HG02763 (cell line): ENCODE results near the gene CTAGE1.

Experiments
- ATAC-seq: cut with Tn5 transposase; IDR thresholded peaks from one replicate; pipeline ENCODE4 v1.9.1; 2021; ENCODE audit warnings: mild to moderate bottlenecking, moderate library complexity; ENCODE audit not compliant: unreplicated experiment

The CTAGE1 gene

DNA sequence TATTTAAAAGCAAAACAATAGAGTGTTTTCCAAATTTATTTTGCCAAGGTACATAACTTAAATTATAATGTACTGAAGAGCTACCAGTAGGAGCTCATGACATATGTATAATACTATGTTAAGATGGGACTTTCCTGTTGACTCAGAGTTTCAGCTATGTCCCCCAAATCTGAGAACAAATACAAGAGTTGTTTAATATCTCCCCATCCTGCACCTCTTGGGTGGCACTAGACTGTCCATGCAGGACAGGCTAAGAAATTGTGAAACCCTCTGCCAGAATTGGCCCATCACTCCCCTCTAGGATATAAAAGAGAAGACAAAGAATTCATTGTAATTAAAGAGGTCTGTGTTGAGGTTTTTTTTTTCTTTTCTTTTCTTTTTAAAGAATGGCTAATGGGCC is 21.7 kb upstream of the CTAGE1 start:
- ATAC-seq: no peak

DNA sequence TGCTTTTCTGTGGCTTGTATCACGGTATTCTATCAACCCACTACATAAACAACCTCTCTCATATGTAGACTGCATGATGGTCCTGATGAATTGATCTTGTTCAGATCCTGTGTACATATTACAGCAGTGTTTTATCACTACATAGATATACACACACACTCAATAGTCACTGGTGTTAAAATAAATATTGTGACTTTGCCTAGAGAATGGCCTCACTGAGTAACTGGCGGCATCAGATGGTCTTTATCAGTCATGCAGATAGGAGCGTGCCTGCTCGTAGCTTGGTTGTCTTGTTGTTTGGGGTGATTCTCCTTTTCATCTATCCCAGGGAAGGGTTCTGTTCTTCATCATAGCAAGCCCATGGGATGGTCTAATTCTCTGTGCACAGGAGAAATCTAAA is 18.4 kb upstream of the CTAGE1 start:
- ATAC-seq: no peak

DNA sequence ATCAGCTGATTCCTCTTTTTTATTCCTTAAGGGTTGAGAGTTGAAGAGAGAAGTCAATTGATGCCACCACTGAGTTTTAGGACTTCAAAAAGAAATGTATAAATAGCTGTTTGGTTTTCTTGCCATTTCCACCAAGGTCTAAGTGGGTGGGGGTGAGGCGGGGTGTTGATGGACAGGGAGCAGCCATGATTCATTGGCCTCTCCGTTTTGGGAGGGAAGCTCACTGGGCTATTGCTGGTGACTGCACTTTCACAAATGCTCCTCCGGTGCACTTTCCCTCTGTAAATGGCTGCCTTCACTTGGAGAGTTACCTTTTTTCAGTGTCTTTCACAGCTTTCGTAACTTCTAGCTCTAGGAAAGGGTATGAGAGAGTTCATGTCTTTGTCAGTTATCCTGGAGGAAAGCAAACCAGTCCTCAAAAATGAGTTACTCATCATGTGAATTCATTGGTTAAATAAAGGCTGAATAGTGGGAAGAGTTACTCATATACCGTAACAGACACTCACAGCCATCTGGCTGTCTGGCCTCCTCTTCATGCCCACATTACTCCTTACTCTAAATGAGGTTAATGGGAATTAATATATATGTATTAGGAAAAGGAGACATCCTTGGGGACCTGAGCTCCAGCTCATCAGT is 17.4 kb upstream of the CTAGE1 start:
- ATAC-seq: no peak

DNA sequence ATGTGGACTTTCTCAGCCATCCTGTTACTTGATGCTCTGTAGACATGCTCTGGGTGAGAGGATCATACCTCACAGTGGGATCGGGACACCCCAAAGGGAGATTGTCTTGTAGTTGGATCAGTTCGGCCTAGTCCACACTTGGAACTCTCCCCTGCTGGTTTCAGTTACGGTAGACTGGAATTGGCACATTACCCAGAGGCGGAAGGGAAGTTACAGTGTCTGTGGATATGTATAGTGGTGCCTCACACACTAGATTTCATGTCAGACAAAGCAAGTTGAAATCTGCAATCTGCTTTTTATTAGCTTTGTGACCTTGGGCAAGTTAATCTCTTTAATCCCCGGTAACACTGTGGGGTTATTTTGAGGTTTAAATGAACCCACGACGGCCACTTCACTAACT is 16.2 kb upstream of the CTAGE1 start:
- no peak for ATAC-seq

DNA sequence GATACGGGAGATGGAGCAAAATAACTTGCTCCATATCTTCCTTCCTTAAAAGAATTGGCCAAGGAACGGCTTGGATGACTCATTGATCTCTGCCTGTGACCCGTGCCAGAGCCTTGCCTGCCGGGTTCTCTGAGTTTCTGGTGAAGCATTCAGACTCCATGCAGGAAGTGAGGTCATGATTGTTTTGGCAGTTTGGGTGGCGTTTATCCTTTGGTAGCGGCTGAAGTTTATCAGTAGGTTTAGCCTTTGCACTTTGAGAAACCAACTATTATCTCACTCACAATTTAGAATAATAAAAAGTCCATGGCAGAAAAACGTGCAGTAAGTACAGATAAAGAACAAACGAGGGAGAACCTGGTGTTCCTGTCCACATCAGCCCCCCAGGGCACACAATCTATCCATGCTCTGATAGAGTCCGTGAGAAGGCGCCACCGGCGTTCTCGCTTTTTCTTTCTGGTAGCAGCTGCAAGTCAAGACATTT is 15.0 kb upstream of the CTAGE1 start:
- ATAC-seq: no peak

GRCh38 chr18:22429564-22429963 is 11.8 kb upstream of the CTAGE1 start:
- no peak for ATAC-seq

DNA sequence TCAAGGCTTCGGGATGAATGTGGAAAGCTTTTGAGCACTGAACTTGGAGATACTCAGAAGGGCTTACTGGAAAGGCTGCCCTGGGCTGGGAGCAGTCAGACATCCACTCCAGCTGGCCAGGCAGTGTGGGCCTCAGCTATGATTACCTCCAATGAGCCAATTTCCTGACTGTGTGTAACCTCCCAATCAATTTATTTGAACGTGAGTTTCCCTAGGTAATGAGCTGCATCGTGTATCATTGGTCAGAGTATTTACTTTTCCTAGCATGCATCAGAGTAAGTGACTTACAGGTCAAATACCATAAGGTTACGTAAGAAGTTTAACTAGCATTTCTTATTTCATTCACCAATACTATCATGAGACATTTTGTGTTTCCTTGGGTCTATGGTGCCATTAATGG is 11.0 kb upstream of the CTAGE1 start:
- ATAC-seq: no peak

DNA sequence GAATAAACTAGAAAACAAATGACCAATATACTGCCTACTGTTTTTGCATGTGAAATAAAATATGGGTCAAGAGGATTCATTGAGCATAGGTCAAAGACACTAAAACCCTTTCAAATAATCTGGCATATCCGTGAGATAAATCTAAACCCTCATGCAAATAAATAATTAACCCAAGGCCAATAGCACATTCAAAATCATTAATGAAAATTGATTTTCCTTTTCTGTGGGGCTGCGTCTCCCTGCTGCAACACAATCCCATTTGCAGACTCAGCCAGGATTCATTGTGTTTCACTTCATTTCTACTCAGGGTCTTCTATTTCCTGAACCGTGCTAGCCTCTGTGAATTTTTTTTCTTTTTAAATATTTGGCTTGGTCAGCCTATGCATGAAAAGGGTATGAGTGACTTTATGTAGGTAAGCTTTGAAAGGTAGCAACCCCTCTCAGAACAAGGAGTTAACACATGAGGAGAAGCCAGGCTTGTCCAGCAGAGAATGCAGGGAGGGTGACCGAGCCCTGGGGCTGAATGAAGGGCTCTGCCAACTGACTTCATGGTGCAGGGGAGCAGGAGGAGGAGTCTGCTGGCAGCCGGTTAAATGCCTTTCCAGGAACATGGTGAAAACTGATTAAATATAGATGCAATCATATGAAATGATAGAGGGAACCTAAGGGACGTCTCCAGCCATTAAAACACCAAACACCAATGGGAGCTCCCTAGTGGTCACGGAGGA is 10.3 kb upstream of the CTAGE1 start:
- ATAC-seq: no peak

DNA sequence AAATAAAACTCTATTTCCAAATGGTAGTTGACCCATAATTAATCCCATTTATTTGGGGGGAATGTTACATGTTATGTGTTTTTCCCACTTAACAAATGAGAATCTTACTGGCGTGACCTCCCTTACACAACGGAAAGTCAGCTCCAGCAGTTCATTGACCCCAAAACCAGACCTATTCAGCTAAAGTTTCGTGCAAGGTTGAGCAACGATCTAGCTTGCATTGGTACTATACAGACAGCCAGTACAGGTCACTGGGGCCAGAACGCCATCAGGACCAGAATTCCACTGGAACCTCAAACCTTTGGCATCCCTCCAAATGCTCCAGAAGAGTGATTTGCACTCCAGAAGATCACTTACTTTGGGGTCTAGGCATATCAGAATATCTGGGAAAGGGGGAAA is 6.8 kb upstream of the CTAGE1 start:
- no peak for ATAC-seq

DNA sequence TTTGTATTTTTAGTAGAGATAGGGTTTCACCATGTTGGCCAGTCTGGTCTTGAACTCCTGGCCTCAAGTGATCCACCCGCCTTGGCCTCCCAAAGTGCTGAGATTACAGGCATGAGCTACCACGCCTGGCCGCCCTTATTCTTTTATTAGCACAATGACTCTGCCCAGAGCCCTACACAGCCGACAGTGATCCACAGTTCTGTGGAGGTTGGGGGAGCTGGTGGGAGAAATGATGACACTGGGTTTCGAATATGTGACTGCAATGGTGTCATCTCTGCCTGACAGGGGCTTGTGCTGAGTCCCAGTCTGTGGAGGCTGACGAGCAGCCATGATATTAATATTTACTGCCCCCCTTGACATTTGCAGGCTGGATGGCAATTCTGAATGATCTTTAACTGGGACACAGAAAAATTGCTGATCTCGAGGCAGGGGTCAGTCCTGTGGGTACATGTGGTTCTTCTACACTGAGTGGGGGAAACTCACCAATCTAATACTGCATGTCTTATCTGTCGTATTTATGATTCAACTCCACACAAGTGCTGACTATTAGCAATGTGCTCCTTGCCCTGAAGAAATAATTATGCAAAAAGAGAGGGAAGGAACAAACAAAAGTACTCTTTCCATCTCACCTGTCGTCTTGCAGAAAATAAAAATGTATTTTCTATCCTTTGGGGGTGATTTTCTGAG is 6.3 kb upstream of the CTAGE1 start:
- ATAC-seq: no peak

GRCh38 chr18:22422909-22423548 is 5.3 kb upstream of the CTAGE1 start:
- no peak for ATAC-seq

GRCh38 chr18:22420652-22421051 is 2.9 kb upstream of the CTAGE1 start:
- no peak for ATAC-seq

GRCh38 chr18:22412176-22412911 is 5.4 kb downstream of the CTAGE1 start:
- ATAC-seq: no peak

- ATAC-seq: no peak
Measured at GRCh38 chr18:22411446-22411845, 6.3 kb downstream of the CTAGE1 start.

- no peak for ATAC-seq
Measured at GRCh38 chr18:22410126-22410525, 7.6 kb downstream of the CTAGE1 start.

- no peak for ATAC-seq
Measured at GRCh38 chr18:22409445-22409844, 8.3 kb downstream of the CTAGE1 start.

DNA sequence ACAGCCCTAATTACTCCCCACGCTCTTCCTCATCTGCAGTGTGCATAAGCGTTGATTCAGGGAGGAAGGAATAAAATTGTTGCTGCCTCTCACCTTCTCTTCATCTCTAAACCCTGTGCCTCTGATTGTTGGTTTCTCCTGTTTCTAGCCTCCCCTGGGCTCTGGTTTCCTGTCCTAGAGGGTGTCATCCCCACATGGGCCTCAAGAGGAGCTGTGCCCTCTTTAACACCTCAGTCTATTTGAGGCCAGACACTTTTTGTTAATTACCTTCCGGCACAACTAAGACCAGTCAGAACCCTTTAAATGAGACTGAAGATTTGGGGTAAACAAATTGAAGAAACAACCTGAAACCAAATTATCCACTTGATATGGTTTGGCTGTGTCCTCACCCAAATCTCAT is 9.7 kb downstream of the CTAGE1 start:
- ATAC-seq: no peak

DNA sequence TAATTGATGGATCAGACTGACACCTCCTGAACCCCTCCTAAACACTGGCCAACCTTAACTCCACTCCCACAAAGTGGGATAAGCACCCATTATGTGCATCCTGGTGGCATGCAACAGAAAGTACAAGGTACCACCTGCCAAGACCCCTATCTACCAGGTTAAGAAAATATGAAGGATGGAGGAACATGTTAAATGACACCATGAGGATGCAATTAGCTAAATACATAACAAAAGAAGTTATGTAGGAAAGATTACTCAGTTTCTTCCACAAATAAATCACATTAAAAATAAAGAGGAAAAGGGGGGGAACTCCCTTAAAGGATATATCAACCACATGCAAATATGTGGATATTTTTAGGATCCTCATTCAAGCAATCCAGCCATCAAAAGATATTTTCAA is 12.6 kb downstream of the CTAGE1 start:
- no peak for ATAC-seq

- ATAC-seq: no peak
Measured at GRCh38 chr18:22403950-22404349, 13.8 kb downstream of the CTAGE1 start.

- ATAC-seq: no peak
Measured at GRCh38 chr18:22399949-22400348, 17.8 kb downstream of the CTAGE1 start.

DNA sequence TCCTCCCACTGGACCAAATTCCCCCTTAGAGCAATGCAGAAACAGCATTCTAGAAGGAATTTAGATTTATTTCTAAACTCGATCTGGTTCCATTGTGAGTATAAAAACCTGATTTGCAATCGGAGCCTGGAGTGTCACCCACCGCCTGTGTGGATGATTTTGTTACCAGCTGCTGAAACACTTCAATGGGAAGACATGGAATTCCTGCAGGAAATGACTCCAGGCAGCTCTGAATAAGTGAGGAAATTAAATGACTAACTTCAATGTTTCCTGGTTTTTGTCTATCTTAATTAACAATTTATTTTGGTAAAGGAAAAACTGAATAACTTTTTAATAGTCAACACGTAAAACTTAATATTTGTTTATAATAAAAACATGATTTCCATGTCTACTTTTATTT is 19.3 kb downstream of the CTAGE1 start:
- no peak for ATAC-seq
